DMS114 treated with DMSO at 0.1 percent for 48 hours (cell line): ENCODE data around the gene ORMDL3.

ENCODE experiments used
- DNase-seq: peaks from one replicate; lab custom pipeline; 2025; ENCODE audit not compliant: unreplicated experiment; lab: John Stamatoyannopoulos, UW

ORMDL3 gene, protein sequence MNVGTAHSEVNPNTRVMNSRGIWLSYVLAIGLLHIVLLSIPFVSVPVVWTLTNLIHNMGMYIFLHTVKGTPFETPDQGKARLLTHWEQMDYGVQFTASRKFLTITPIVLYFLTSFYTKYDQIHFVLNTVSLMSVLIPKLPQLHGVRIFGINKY

DNA sequence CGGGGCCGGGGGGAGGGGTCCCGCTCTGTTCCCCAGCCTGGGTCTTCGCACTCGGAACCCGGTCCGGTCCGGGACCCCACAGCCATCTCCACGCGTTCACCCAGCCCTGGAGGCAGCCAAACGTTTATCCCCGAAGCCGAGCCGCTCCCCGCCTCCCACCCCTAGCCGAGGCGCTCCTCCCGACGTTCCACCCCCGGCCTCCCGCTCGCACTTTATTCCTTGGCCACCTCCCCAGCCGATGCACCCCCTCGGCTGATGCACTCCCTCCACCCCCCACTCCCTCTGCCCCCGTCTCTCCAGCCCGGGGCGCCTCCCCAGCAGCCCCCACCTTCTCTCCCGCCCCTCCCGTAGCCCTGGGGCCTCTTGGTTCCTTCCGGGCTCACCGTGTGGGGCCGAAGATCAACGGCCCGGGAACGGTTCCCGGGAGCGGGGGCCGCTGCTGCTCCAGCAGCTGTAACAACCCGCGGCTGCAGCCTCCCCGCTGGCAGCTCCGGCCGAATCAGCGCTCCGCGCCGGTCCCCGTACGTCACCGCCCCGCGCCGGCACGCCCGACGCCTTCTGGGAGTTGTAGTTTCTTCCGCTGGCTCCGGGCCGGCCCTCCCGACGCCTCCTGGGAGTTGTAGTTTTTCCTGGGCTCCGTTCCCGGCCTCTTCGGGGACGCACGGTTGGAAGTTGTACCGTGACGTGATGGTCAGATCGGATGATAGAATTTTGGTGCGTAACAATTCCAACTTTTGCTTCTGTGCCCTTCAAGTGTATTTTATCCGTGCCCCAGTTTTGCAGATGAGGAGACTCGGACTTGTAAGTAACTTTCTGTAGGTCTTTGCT, at the start of gene ORMDL3, which contains the start of gene LRRC3C:
Gene ORMDL3, minus strand, starts transcription at position 501 of the 828 bp plus-strand sequence. CDS start 3,398 bp downstream, outside the sequence.
Gene LRRC3C, plus strand, starts transcription at position 632 of the 828 bp plus-strand sequence. CDS start 13,792 bp downstream, outside the sequence.
- DNase-seq: peak; percentile 93

DNA sequence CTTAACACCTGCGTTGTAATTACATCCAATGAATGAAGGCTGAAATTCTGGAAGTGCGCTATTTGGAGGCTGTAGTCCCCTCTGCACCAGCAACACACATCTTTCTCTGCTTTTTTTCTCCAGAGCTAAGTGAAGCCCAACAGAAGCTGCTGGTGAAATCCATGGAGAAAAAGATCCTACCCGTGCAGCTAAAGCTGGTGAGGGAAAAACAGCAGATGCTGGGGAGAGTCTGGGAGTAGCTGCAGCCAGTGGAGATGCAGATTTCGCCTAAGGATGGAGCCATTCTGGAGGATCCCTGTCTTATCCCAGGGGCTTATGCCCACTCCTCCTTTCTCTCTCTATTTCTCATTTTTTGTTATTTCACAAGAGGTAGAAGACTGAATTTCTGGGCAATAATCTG, 48.4 kb upstream of the ORMDL3 start:
- DNase-seq: no peak

DNA sequence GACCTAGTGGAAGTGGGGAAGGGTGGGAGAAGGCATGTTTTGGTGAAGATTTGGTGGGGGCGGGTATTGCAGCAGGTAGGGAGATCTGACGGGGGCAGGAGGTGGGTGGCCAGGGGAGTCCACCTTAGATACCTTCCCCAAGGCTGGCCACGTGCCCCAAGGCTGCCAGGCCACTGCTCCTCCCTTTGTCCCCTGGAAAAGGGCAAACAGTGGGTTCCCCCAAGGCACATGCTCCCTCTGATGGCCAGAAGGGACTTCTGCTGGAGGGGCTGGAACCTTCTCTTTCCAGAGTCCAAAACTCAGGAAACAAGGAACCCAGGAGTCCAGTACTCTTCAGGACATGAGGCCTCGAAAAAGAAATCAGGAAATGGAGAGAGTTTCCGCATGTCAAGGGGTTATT, 47.0 kb upstream of the ORMDL3 start:
- DNase-seq: no peak

DNA sequence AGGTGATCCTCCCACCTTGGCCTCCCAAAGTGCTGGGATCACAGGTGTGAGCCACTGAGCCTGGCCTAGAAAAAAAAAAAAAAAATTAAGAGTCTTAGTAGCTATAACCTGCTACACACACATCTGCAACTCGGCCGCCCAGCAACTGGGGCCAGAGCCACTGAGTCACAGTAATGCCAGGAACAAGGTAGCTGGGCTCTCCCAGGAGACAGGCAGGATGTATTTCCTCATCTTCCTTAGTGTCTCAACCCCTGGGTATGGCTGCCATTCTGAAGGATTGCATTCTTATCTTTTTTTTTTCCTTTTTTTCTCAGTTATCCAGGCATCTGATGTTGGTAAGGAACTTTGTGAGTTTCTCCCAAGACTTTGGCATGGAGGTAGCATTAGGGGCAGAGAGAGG, 46.1 kb upstream of the ORMDL3 start:
- DNase-seq: no peak

DNA sequence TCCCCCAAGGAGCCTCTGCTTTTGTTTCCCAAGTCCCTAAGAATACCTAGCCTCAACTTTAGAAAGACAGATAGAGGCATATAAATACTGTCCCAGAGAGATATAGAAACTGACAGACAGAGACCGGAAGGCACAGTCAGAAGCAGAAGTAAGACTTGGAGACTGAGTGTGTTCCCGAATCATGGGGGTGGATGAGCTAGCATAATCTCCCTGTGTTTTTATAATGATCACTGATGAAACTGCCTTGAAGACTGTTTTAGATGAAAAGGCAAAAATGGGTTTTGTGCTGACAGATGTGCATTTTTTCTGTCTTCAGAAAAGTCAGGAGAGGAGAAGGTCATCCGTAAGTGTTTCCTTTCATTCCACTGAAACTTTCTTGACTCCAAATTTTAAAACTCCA, 44.9 kb upstream of the ORMDL3 start:
- DNase-seq: no peak

DNA sequence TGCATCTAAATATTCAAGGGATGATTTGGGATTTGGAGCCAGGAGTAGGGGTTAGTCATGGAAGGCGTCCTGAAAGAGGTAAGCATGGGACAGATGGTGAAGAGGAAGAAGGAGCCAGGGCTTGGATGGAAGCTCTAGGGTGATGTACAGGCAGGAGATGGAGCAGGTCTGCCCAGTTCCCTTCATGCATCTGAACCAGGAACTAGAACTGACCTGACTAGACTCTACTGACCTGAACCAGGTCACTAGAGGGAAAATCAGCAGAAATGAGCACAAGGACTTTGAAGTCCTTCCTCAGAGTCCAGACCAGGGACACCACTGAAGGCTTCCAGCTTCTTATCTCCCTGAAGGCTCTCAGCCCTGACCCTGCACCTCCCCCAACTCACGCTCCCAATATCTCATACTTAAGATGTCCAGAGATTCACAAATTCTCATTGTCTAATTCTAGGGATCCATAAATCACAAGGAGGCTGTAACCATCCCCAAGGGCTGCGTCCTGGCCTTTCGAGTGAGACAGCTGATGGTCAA, 43.7 kb upstream of the ORMDL3 start:
- no peak for DNase-seq

DNA sequence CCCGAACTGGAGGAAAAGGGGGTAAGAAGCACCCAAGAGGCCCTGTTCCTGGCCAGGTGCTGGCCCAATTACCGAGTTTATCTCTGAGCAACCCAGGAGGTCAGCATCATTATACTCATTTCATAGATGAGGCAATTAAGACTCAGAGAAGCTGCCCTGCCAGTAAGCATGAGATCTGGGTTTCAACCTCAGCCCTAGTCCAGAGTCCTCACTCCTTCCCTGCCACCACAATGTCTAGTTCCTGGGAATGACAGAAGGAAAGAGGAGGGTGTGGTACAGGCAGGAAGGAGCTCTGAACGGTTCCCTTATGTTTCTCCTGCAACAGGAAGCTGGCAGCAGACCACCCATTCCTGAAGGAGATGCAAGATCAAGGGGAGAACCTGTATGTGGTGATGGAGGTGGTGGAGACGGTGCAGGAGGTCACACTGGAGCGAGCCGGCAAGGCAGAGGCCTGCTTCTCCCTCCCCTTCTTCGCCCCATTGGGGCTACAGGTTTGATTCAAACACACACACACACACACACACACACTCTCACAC, 42.8 kb upstream of the ORMDL3 start:
- no peak for DNase-seq

DNA sequence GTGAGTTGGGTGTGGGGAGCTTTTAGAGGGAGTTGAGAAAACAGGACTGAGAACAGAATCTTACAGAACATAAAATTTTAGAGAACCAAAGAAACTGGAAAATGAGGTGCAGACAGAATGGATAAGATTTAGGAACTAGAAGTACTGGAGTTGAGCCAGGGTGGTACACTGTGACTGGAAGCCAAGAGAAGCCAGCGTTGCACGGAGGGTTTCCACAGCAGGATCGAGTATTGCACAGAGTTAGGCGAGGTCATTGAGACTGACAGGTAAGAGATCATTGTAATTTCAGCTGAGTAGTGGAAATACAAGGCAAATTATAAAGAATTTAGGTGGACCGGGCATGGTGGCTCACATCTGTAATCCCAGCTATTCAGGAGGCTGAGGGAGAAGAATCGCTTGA, 42.0 kb upstream of the ORMDL3 start:
- no peak for DNase-seq

DNA sequence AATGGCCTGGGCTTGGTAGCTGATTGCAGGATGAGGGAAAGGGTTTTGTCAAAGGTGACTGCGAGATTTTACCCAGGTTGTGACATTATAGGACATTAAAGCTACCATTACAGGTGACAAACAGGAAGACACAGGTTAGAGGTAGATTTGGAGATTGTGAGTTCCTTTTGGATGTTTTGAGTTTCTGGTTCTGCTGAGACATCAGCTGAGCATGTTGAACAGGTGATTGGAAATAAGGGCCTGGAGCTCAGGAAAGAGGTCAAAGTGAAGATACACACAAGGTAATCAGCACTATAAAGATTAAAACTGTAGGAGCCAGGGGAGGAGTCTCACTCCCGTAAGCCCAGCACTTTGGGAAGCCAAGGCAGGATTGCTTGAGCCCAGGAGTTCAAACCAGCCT, 41.4 kb upstream of the ORMDL3 start:
- DNase-seq: no peak

DNA sequence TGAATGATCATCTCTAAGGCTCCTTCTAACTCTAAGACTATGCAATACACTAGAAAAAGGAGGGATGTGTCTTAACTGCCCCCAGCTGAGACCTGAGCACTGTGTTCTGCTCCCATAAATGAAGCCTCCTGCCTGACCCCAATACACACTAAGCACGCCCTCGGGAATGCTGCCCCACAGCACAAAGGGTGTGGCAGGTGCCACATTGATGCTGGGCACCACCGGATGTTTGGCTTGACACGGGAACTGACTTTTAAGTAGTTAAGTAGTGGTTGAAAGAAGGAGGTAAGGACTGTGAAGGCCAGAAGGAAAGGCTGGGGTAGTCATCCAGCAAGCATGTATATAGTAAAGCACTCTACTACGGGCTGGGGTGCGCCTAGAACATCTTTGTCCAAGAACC, 39.4 kb upstream of the ORMDL3 start:
- no peak for DNase-seq

DNA sequence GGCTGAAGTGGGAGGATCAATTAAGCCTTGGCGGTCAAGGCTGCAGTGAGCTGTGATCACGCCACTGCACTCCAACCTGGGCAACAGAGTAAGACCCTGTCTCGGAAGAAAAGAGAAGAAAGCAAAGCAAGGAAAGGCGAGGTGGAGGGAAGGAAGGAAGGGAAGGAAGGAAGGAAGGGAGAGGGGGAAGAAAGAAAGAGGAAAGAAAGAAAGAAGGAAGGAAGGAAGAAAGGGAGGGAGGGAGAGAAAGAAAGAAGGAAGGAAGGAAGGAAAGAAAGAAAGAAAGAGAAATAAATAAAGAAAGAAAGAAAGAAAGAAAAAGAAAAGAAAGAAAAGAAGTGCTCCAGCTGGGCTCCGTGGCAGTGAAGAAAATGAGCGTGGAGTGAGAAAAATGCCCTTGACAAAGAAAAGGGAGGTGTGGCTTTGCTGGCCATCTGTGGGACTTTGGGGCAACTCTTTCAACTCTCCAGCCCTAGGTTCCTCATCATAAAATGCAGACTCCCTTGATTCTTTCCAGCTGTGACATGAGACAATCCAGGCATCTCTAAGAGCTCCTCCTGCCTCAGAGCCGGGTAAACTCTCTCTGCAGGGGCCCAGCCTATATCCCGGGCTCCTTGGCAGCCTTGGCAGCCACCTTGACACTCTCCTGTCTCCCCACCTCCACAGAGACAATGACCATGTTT, 37.8 kb upstream of the ORMDL3 start:
- no peak for DNase-seq

DNA sequence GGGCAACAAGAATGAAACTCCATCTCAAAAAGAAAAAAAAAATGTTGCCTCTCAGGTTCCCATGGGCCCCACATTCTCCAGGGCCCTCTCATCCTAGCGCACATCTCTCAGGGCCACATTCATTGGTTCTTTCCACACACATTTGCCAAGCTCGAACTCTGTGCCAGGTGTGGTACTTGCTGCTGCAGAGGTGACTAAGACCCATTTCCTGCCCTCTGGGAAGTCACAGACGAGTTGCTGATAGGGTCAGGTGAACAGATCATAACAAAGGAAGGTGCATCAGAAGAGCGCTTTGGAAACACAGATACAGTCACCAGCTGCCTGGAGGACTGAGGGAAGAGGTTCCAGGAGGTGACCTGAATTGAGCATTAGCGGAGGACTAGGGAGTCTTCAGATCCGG, 36.4 kb upstream of the ORMDL3 start:
- no peak for DNase-seq

DNA sequence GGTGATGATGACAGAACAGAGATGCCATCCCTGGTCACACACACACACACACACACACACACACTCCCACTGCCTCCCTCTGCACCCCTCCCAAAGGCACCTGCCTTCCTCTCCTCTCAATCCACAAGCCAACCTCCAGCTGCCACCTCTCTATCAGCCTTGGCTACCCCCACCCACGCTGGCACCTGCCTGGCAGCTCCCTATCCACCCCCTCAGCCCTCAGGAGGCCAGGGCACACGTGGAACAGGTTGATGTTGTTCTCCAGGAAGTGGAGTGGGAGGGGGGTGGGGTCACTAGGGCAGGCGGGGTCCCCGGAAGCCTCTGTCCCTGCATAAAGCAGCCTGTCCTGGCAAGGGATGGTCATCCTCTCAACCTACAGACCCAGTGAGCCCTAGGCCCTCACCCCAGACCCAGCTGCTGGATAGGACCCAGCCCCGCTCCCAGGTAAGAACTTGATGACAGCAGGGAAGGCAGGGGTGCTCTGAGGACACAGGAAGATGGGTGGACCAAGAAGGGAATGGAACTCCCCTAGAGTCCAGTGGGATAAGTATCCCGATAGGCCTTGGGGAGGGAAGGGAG, 35.3 kb upstream of the ORMDL3 start, which contains the start of gene GSDMA:
Gene GSDMA, plus strand, starts transcription at position 363 of the 579 bp plus-strand sequence. CDS start 2,684 bp downstream, outside the sequence.
- no peak for DNase-seq

DNA sequence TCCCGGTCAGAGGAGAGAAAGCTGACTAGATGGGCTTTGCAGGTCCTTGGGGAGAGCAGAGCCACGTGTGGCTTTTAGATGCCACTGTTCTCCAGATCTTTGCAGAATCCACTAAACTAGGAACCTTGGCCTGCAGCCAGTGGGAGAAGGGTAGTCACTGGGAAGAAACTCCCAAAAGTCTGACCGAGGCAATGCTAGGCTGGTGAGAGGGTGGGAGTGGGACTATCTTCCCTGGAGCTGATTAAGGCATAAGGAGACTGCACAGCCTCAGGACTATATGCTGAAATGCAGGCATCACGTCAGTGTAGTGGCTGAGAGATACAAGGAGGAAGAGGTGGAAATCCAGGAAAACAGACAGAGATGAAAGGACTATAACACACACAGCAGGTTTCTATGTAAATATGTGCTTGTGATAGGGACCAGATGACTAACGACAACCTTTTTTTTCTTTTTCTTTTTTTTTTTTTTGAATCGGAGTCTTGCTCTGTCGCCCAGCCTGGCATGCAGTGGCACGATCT, 33.2 kb upstream of the ORMDL3 start:
- no peak for DNase-seq

DNA sequence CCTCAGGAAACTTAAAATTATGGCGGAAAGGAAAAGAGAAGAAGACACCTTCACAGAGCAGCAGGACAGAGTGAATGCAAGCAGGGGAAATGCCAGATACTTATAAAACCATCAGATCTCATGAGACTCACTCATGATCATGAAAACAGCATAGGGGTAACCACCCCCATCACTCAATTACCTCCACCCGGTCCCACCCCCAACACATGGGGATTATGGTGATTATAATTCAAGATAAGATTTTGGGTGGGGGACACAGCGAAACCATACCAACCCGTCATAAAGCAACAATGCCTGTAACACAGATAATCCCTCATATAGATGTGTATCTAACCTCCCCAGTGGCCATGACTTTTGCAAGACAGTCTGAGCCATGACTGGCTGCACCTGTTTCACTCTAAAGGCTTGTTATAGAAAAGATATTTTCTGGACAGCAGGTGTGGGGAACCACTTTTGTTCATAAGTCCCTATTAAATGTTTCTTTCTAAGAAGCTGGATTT, 28.4 kb upstream of the ORMDL3 start:
- DNase-seq: no peak

DNA sequence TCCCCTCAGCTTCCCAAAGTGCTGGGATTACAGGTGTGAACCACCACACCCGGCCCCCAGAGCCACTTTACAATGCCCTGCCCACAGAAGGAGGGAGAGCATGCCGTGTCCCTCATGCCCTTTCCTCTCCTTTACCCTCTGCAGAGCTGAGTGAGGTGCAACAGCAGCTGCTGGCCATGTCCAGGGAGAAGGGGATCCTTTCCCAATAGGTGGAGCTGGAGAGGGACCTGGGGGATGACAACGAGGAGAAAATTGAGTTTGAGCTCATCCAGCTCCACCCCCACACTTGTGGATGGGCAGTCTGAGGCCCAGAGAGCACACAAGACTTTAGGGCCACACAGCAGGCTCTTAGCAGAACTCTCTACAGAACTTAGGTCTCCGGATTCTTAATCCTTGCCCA, 27.5 kb upstream of the ORMDL3 start:
- DNase-seq: no peak

DNA sequence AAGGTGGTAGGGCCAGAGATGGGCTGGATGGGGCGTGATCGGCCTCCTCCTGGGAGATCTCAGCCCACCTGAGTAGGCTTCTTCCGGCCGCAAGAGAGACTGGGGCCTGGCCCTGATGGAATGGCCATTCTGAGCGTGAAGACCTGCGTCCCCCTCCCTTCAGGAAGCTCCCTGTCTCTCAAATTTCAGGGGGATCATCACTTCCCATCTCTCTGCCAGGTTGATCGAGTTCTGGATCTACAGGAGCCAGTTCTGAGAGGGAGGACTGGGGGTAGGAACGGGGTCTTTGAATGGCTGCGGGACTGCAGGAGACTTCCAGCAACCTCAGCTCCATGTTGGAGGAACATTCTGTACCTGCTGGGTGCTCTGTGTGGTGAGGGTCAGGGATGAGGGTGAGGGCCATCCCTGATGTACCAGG, 26.1 kb upstream of the ORMDL3 start:
- DNase-seq: no peak

DNA sequence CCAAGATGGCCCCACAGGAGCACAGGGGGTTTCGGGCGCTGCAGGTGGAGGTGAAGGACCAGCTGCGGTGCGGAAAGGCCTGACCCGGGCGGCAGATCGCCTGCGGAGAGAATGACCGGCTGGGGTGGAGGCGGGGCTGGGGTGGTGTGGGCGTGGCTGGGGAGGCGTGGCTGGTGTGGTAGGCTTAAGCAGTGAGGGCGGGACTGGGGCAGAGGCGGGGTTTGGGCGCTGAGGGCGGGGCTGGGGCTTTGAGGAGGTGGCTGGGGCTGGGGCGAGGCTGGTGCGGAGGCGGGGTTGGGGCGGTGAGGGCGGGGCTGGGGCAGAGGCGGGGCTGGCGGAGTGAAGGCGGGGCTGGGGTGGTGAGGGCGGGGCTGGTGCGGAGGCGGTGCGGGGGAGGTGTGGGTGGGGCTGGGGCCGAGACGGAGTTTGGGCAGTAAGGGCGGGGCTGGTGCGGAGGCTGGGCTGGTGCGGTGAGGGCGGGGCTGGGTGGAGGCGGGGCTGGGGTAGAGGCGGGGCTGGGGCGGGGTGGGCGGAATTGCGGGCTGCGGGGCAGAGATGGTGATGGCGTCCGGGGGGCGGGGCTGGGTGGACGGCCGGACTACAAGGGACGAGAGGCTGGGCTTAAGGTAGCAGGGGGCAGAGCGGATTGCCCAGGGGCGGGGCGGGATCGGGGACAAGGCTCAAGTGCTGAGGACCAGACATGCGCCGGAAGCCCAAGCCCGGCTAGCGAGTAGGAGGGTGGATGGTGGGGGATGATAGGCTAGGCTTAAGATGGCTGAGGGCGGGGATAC, 25.5 kb upstream of the ORMDL3 start:
- DNase-seq: peak; percentile 83

DNA sequence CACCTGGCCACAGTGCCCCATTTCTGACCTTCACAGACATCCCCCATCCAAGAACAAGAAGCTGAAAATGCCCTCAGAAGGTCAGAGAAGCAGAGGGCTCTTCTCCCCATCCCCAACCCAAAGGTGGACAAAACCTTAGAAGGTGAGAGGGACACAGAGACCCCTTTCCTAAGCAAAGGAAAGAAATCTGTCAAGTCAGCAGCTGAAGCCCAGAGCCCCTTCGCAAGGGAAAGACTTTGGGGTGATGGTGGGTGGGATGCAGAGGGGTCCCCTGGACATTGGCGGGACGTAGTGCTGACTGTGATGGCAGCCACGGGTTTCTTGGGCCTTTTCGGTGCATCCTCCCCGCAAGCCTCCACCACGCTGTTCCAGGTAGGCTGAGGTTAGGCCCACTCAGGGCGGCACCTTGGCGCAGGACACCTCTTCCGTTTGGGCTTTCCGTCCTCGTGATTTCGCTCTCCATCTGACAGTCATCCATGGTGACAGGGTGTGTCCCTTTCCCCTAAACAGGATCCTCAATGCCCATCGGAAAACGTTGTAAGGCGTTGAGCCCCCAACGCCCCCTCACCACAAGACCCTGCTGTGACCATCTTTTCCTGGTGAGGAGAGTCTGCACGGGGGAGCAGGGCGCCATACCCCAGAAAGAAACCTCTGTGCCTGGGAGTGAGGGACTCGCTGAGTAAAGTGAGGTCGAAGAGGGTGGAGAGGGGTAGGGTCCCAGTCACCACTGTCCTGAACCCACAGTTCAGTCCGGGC, 24.7 kb upstream of the ORMDL3 start:
- no peak for DNase-seq
